Uterus (tissue), 2 donors: ENCODE results near the gene FGF14.

Experiments
- CTCF ChIP-seq, 4 experiments: fragments of 200-600 bp in 2 of 4; fragments of 450-650 bp in 2 of 4; sonication (generic) in 2 of 4; IDR thresholded peaks; one replicate each; pipeline ENCODE4 v1.5.1; 2016 to 2019; ENCODE audit warnings: antibody characterized with exemption in 4 of 4, mild to moderate bottlenecking in 2 of 4, moderate library complexity in 1 of 4
- POLR2A ChIP-seq, 2 donors: fragments of 450-650 bp; IDR thresholded peaks; one replicate each; pipeline ENCODE4 v1.6.1; 2016; ENCODE audit warnings: antibody characterized with exemption in 2 of 2, mild to moderate bottlenecking in 1 of 2, moderate library complexity in 1 of 2

GRCh38 chr13:102386461-102386860 is 15.4 kb downstream of the FGF14 start:
- TF ChIP-seq CTCF (IDR thresholded peaks at IDR 0.05), result no peak
- TF ChIP-seq POLR2A (IDR thresholded peaks at IDR 0.05), result no peak
